GM12872 (cell line): ENCODE results near the gene CSNK1A1.

Source experiments
- TF ChIP-seq, protein P1 (sequence below): IDR thresholded peaks from 3 replicates; pipeline ENCODE4 v1.5.1; 2011; ENCODE audit warnings: low read depth, mild to moderate bottlenecking, low read length, moderate library complexity; ENCODE audit not compliant: insufficient read depth

Gene CSNK1A1

DNA sequence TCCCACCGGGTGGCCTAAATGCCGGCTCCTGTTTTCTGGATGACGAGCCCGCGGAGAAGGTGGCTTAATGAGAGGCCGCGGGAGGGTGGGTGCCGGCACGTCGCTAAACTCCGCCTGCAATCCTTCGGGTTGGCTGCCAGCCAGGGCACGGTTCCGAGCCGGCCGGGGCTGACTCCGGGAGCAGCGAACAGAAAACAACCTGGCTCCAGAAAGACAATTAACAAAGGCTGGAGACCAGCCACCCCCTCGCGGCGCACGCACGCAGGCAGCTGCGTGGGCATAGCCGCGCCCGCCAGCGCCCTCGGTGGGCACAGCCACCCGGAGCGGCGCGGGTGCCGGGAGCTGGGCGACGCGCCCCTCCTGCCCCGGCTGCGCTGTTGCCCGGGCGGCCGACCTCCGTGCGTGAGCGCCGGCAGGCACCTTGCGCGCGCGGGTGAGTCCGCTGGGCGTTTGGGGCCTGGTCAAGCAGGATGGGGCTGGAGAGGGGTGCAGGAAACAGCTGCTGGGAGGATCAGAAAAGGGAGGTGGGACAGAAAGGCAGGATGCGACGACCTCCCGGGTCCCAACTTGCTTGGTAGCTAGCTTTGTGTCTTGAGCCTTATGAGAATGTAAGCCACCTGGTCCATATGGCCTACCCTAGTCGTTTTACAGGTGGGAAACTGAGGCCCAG is 30.1 kb upstream of the CSNK1A1 start, which contains the start of gene ARHGEF37:
TSS of gene ARHGEF37 (plus strand) at position 307 of the 670 bp plus-strand sequence. CDS start 16,272 bp downstream, outside the sequence.
- TF ChIP-seq, protein P1, sequence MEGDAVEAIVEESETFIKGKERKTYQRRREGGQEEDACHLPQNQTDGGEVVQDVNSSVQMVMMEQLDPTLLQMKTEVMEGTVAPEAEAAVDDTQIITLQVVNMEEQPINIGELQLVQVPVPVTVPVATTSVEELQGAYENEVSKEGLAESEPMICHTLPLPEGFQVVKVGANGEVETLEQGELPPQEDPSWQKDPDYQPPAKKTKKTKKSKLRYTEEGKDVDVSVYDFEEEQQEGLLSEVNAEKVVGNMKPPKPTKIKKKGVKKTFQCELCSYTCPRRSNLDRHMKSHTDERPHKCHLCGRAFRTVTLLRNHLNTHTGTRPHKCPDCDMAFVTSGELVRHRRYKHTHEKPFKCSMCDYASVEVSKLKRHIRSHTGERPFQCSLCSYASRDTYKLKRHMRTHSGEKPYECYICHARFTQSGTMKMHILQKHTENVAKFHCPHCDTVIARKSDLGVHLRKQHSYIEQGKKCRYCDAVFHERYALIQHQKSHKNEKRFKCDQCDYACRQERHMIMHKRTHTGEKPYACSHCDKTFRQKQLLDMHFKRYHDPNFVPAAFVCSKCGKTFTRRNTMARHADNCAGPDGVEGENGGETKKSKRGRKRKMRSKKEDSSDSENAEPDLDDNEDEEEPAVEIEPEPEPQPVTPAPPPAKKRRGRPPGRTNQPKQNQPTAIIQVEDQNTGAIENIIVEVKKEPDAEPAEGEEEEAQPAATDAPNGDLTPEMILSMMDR: no peak

DNA sequence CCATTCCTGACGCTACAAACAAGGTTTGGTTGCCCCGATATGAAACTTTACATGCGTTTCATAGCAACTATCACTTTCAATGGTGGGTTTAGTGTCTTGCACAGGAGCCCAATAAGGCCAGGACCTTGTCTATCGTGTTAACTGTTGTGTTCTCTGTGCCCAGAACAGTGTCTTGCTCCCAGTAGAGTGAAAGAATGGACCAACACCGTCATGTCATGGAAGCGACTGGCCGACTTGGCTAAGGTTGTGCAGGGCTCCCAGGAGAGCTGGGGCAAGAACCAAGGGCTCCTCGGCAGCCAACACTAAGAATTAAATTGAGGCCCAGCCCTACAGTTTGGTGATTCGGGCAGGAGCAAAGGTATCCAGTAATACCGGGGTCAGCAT is 29.6 kb upstream of the CSNK1A1 start:
- TF ChIP-seq, protein P1: no peak

DNA sequence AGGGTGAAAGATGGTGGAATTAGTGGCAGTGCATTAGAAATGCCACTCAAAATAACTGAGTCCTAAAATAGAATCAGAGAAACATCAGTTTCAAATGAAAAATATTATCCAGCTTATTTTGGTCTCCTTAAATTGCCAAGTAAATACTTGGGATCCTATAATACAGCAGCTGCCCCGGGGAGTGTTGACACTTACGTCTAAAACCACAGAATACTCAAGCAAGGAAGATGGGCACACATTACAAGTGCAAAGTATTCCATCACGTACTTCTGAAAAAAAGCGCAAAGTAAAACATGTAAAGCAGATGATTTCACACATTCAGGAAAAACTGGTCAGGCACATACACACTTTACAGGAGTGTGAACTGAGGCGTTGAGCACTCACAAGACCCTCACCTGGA is 27.7 kb upstream of the CSNK1A1 start:
- TF ChIP-seq, protein P1: no peak

DNA sequence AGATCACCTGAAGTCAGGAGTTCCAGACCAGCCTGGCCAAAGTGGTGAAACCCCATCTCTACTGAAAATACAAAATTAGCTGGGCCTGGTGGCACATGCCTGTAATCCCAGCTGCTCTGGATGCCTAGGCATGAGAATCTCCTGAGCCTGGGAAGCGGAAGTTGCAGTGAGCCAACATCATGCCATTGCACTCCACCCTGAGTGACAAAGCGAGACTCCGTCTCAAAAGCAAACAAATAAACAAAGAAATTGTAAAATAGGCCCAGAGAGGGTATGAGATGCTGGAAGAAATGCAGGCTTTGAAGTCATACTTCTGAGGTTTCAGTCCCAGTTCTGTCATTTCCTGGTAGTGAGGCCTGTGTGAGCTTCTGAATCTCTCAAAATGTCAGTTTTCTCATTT is 24.8 kb upstream of the CSNK1A1 start:
- TF ChIP-seq, protein P1: no peak

DNA sequence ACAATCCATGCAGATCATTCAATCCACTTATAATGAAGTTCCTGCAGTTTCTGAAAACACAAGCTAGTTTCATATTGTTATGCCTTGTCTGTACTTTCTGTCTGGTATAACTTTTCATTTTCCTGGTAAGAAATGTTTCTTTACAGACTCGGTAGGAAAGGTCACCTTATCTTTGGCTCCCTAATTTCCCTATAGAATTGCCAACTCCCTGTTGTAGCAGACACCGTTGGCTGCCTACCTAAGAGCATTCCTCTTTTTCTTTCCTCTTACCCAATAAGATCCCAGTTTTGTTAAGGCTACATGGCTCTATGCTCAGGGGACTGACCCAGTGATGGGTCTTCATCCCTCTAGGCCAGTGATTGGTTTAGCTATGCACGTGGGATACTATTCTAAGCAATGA is 23.9 kb upstream of the CSNK1A1 start:
- TF ChIP-seq, protein P1: no peak

DNA sequence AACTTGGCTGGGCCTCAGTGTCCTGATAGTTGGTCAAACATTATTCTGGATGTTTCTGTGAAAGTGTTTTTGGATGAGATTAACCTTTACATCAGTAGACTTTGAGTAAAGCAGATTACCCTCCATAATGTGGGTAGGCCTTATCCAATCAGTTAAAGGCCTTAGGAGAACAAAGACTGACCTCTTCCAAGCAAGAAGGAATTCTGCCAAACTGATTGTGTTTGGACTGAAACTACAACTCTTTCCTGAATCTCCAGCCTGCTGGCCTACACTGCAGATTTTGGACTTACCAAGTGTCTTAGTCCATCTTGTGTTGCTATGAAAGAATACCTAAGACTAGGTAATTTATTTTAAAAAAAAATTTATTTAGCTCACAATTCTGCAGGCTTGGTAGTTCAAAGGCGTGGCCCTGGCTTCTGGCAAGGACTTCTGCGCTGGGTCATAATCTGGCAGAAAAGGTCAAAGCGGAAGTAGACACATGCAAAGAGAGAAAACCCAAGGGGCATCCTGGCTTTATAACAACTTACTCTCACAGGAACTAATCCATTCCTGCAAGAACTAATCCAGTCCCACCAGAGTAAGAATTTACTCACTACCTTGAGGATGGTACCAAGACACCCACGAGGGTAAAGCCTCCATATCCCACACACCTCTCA is 21.5 kb upstream of the CSNK1A1 start:
- TF ChIP-seq, protein P1: no peak

DNA sequence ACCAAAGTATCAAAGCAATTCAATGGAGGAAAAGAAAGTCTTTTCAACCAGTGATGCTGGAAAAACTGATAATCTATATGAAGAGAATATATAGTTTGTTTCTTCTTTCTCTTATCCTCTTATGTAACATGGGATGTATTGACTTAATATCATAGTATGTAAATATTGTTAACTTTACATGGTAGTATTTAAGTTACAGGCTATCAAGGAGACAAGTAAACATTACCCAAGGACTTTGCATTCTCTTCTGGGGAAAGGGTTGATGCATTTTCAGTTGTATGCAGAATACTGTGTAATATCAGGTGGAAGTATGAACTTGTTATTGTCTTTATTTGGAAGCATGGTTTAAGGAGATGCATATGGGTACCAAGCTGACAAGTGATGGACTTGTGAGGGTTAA is 20.9 kb upstream of the CSNK1A1 start:
- TF ChIP-seq, protein P1: no peak
